ENCODE results near the gene CTAG1A.
"Not testable (repeated sequence)": the region's sequence is repeated elsewhere in the genome, so short reads cannot be mapped to it uniquely, and the experiment has no call there.

CTAG1A gene

GRCh38 chrX:154584585-154585183, at the start of gene CTAG1A:
Gene CTAG1A (plus strand): TSS chrX:154585133. CDS start chrX:154585207, 74 bp downstream.
- DNase-seq (ENCODE audit: extremely low read depth in 1 of 2, low read depth in 1 of 2) = not testable (repeated sequence)

- DNase-seq (ENCODE audit: extremely low read depth in 1 of 2, low read depth in 1 of 2) = no peak
Observed at GRCh38 chrX:154535892-154536291, 49.0 kb upstream of the CTAG1A start.

DNA sequence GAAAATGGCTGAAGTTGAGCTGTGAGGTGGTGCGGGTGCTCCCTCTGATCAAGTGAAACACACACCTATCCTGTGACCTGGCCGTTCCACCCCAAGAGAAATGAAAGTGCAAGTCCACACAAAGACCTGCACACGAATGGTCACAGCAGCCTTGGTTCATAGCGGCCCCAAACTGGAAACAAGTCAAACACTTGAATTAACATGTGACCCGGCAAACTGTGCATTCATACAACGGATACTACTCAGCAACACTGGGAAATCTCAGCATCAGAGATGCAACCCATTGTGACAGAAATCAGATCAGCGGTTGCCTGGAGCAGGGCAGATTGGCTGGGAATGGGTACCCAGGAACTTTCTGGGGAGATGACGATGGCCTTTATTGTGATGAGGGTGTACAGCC, 45.9 kb upstream of the CTAG1A start:
- no peak for DNase-seq (ENCODE audit: extremely low read depth in 1 of 2, low read depth in 1 of 2)

DNA sequence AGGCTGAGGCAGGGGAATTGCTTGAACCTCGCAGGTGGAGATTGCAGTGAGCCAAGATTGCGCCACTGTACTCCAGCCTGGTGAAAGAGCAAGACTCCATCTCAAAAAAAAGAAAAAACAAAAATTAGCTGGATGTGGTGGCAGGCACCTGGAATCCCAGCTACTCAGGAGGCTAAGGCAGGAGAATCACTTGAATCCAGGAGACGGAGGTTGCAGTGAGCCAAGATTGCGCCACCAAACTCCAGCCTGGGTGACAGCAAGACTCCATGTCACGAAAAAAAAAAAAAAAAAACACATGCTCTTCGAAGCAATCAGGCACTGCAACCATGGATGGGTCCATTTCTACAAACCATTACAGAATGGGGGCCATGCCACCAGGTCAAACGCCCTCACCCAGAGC, 44.6 kb upstream of the CTAG1A start:
- not testable (repeated sequence) for DNase-seq (ENCODE audit: extremely low read depth in 1 of 2, low read depth in 1 of 2)

DNA sequence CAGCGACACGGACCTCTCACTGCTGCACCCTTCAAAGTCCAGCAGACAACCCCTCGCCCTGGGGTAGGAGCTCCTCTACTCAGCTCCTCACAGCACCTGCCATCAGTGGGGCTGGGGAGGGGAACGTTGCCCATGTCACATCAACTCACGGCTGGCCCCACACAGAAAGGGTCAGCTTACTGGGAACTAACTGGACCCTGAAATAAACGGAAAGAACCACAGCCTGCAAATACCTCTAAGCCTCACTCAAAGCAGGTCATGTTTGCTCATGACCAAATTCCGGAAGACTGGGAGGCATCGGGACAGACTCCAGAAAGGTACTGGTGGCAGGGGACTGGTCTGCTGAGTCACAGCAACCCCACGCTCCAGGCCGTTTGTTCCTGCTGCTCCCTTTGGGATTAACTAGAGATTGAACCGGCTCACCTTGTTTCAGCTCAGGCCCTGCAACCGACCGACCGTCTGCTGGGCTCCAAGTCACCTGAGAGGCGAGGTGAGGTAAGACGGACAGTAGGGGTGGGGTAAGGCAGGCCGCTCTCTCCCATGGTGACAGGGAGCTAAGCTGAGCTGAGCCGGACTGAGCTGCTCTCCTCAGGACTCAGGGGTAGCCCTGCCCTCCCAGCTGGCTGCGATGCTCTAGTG, 43.9 kb upstream of the CTAG1A start:
- no peak for DNase-seq (ENCODE audit: extremely low read depth in 1 of 2, low read depth in 1 of 2)

GRCh38 chrX:154541589-154541895, 43.4 kb upstream of the CTAG1A start:
- DNase-seq (ENCODE audit: extremely low read depth in 1 of 2, low read depth in 1 of 2) = no peak

- peak; percentile 24 to 35 for DNase-seq (ENCODE audit: extremely low read depth in 1 of 2, low read depth in 1 of 2)
Observed at GRCh38 chrX:154541896-154542722, 42.8 kb upstream of the CTAG1A start.

GRCh38 chrX:154542723-154543424, 42.1 kb upstream of the CTAG1A start:
- DNase-seq (ENCODE audit: extremely low read depth in 1 of 2, low read depth in 1 of 2) = peak in 1 of 2 donors; percentile 24

DNA sequence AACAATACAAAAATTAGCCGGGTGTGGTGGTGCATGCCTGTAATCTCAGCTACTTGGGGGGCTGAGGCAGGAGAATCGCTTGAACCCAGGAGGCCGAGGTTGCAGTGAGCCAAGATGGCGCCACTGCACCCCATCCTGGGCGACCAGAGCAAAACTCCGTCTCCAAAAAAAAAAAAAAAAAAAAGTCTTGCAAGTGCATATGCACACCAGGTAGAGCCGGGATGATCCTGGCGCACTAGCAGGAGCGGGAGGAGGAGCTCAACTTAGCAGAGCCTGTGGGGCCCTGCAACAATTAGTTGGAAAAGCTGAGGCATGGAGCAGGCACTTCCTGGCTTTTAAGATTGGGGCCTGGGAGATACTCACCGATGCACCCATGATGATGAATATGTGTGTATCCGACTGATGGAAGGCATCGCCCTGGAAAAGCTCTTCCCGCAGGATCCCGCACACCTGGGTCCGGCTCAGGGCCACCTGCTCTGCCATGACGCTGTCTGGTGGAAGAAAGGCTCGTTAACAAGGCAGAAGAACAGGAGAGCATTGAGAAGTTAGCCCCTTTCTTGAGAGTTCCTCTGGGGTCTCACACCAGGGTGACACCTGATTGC, 39.2 kb upstream of the CTAG1A start:
- no peak for DNase-seq (ENCODE audit: extremely low read depth in 1 of 2, low read depth in 1 of 2)

DNA sequence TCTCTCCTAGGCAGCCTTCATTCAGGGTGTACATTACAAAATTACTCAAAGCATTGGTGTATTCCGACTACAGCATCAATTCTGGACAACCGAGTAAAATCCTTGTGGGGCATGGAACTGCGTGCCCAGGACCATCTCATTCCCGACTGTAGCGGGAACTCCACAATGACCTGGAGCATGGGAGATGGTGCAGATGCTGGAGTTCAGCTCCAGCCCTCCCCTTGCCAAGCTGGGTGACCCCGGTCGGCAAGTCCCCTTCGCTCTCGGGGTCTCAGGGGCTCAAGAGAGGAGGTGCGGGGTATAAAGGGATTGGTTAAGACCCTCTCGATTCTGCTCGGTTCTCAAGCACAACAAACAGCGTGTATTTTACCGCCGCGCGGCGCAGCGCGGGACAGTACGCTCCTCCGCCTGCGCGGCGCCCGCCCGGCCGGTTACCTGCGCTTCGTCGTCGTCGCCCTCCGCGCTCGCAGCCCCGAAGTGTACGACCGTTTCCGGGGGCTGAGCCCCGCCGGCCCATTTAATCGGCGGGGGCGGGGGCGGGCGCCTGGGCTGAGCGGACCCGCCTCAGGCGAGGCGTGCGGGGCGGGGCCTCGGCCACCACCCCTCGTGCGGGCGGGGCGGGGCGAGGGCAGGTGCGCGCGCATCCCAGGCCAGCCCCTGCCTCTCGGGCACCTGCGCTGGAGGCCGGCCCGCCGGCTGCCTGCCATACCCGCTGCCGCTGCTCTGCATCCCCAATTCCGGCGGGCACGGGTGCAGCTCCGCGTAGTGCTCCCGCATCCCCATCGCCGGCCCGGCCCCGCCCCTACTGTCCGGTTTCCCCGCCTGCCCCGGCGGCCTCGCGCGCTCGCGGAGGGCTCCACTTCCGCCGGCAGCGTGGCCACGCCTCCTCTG, 38.3 kb upstream of the CTAG1A start, which contains the start of gene G6PD:
Gene G6PD, minus strand, starts transcription at position 493 of the 891 bp plus-strand sequence. CDS start 691 bp downstream, outside the sequence.
- peak; percentile 55 to 66 for DNase-seq (ENCODE audit: extremely low read depth in 1 of 2, low read depth in 1 of 2)

DNA sequence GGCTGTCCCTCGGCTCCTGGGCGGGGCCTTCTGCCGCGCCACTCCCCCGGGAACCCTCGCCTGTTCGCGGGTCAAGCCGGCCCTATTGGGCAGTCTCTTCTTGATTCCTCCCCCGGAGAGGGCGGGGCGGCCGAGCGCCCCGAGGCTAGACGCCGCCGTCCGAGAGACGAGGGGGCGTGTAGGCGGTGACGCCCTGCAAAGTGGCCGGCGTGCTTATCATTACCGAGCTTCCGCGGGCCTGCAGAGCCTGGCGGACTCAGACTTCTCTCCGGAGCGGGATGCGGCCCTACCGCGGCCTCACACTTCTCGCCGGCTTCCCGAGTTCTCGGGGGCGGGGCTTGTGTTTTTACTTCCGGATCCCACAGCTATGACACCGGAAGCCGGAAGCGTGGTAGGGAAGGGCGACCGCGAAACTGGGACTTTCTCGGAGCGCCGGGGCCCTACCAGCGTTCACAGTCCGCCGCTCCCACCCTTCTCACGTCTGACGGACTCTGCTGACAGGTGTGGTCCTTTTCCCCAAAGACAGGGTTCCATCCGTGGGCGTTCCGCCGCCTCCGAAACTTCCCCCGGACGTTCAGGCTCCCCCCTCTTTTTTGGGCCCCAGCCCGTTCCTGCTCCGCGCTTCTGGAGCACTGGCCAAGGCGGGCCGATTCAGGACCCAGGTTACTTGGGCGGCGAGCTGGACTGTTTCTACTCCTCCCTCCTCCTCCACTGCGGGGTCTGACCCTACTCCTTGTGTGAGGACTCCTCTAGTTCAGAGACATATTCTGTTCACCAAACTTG, 37.5 kb upstream of the CTAG1A start, which contains the start of gene IKBKG:
Gene IKBKG, plus strand, starts transcription at position 376 of the 783 bp plus-strand sequence. CDS start 4,383 bp downstream, outside the sequence.
- DNase-seq (ENCODE audit: extremely low read depth in 1 of 2, low read depth in 1 of 2) = peak; percentile 75

DNA sequence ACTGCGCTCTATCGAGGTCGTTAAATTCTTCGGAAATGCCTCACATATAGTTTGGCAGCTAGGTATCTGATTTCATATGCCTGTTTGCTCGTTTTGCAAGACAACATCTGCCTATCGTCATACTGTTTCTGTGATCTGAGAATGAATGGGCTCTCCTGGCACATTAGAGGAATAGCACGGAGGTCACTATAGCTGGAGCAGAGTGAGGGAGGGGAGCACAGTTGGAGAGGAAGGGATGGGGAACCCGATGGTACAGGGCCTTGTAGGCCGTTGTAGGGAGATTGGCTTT, 37.0 kb upstream of the CTAG1A start:
- DNase-seq (ENCODE audit: extremely low read depth in 1 of 2, low read depth in 1 of 2) = no peak

DNA sequence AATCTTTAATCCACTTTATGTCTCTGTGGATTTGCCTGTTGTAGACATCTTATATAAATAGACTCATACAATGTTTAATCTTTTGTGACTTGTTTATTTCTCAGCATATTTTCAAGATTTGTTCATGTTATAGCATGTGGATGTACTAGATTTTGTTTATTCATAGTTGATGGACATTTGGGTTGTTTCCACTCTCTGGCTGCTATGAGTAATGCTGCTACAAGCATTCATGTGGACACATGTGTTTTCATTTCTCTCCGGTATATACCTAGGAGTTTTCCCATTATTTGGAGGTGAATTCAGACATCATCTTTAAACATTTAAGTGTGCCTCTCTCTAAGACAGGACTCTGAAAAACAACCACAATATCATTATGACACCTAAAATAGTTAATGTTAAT, 35.2 kb upstream of the CTAG1A start:
- DNase-seq (ENCODE audit: extremely low read depth in 1 of 2, low read depth in 1 of 2) = no peak

- not testable (repeated sequence) for DNase-seq (ENCODE audit: extremely low read depth in 1 of 2, low read depth in 1 of 2)
Observed at GRCh38 chrX:154552112-154552806, 32.7 kb upstream of the CTAG1A start.

DNA sequence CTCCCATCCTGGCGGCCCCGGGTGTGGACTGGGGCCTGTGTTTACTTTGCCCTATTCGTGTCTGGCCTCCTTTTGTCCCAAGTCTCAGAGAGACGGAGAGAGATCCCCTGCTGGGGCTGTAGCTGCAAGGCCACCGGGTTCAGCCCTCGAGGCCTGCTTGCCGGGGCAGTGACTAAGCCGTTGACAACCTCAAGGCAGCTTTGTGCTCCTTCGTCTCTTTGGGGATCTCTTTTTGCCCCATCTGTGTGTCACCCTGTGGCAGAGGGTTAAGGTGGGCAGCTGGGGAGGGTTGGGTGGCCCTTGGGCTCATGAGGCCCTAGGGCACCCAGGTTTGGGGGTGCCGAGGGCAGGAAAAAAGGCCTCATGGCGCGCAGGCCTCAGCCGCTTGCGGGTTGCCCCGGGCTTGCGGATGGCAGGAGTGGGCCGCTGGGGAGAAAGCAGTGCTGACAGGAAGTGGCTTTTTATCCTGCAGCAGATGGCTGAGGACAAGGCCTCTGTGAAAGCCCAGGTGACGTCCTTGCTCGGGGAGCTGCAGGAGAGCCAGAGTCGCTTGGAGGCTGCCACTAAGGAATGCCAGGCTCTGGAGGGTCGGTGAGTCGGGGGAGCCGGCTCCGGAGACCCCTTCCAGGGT, 26.8 kb upstream of the CTAG1A start:
- not testable (repeated sequence) for DNase-seq (ENCODE audit: extremely low read depth in 1 of 2, low read depth in 1 of 2)

GRCh38 chrX:154558896-154559295, 26.0 kb upstream of the CTAG1A start:
- DNase-seq (ENCODE audit: extremely low read depth in 1 of 2, low read depth in 1 of 2) = not testable (repeated sequence)

DNA sequence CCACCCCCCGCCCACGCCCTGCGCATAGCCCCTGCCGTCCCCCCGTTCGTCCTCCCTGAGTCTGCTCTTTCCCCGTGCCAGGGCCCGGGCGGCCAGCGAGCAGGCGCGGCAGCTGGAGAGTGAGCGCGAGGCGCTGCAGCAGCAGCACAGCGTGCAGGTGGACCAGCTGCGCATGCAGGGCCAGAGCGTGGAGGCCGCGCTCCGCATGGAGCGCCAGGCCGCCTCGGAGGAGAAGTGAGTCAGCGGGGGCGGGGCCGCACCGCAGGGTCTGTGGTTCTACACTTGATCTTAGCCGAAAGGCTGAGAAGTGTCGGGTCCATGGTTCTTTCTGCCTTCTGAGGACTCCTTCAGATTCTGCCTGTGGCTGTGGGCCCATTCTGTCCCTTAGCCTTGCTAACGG, 24.6 kb upstream of the CTAG1A start:
- not testable (repeated sequence) for DNase-seq (ENCODE audit: extremely low read depth in 1 of 2, low read depth in 1 of 2)

DNA sequence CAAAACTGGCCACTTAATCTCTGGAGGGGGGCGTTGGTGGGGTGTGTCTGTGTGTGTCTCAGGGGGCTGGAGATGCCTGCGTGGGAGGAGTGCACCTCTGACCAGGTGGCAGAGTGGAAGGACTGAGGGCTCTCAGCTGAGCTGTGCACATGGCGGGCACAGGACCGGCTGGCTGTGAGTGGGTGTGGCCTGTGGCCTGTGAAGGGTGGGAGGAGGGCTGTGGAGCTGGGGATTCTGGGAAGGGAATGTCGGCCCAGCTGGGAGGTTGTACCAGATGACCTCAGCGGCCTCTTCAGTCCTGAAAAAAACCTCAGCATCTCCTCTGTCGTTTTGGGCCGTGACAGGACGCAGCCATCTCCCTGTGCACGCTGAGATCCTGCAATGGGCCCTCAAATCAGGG, 22.6 kb upstream of the CTAG1A start:
- DNase-seq (ENCODE audit: extremely low read depth in 1 of 2, low read depth in 1 of 2) = not testable (repeated sequence)

Measured in stimulated activated CD8-positive, alpha-beta memory T cell treated with anti-CD3 and anti-CD28 coated beads, Interleukin-7, amount 100 ng/mL, for 48 hours (primary cell).